ENCODE data around the gene PRR35.

The PRR35 gene

GRCh38 chr16:560204-560700 lies at the start of gene PRR35:
Gene PRR35 (plus strand): TSS chr16:560394. CDS start chr16:563295, 2,901 bp downstream.
- no peak for DNase-seq (ENCODE audit: low read depth)

DNA sequence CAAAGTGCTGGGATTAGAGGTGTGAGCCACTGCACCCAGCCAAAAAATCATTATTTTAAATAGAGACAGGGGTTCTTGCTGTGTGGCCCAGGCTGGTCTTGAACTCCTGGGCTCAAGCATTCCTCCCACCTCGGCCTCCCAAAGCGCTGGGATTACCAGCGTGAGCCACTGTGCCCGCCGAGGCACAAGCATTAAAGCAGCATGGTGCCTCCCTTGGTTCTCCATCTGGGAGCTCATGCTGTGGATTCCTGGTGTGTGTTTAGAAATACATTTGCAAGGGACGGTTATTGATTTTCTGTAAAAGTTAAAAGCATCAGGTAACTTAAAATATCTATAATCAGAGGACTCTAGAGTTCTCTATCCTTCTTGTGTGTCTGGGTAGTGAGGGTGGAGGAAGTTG lies 47.4 kb upstream of the PRR35 start:
- DNase-seq (ENCODE audit: low read depth), result no peak

GRCh38 chr16:513950-514349 lies 46.2 kb upstream of the PRR35 start:
- DNase-seq (ENCODE audit: low read depth), result no peak

DNA sequence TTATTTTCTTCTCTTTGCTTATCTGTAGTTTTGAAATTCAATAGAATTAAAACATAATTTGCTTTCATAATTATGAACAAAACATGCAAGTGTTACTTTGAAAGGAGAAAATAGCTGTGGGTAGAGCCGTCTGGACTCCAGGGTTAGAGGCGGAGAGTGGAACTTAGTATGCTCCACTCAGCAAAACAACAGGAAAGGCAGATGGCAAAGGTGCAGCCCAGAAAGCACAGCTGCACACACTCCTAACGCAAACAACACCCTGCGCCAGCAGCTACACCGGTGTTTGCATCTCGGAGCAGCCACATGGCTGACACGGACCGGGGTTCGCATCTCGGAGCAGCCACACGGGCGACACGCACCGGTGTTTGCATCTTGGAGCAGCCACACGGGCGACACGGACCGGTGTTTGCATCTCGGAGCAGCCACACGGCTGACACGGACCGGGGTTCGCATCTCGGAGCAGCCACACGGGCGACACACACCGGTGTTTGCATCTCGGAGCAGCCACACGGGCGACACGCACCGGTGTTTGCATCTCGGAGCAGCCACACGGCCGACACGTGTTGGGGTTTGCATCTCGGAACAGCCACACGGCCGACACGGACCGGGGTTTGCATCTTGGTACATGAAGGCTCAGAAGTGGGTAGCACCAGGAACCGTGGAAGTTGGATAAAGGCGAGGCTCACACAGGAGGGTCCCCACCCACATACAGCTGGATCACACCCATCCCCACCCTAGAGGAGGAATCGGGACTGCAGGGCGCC lies 44.8 kb upstream of the PRR35 start:
- DNase-seq (ENCODE audit: low read depth), result no peak

DNA sequence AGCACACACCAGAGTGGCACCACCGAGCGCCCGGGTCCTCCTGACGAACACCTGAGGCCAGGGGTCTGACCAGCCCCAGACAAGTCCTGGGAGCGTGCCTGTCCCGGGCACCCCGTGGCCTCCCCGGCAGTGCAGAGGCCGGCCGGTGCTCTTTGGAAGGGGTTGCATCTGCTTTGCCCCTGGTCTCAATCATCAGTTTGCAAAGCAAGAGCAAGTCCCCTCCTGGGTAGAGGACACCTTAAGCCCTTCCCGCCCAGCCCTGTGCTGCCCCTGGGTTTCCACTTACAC lies 44.3 kb upstream of the PRR35 start:
- DNase-seq (ENCODE audit: low read depth), result no peak

DNA sequence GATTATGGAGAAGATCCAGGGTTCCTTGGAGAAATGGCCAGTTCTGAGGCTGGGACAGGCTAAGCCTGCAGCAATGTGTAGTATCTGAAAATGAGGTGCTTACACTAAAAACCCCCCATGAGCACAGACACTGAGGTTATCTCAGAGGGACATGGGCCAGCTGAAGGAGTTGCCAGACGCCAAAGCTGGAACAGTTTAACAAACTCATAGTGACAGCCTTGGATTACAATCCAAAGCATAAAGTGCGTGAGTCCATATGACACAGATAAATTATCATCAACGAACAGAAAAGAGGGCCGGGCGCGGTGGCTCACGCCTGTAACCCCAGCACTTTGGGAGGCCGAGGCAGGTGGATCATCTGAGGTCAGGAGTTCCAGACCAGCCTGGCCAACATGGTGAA lies 43.9 kb upstream of the PRR35 start:
- no peak for DNase-seq (ENCODE audit: low read depth)

DNA sequence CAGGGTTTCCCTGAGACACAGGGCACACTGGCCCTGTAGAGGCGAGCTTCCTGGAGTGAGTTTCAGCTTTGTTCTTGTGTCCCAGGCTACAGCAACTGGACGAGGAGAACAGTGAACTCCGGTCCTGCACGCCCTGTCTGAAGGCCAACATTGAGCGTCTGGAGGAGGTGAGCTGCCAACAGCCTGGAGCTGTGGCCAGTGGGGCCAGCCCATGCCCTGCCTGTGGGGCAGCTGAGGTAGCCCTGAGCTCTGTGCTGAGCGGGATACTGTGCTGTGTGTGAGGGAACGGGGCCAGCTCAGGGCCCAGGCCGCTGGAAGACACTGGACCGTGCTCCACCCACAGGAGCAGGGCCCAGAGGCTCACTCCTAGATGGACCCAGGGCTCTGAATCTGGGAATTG lies 41.3 kb upstream of the PRR35 start:
- DNase-seq (ENCODE audit: low read depth), result no peak

- no peak for DNase-seq (ENCODE audit: low read depth)
These were observed 40.8 kb upstream of the PRR35 start for GRCh38 chr16:519425-519824.

DNA sequence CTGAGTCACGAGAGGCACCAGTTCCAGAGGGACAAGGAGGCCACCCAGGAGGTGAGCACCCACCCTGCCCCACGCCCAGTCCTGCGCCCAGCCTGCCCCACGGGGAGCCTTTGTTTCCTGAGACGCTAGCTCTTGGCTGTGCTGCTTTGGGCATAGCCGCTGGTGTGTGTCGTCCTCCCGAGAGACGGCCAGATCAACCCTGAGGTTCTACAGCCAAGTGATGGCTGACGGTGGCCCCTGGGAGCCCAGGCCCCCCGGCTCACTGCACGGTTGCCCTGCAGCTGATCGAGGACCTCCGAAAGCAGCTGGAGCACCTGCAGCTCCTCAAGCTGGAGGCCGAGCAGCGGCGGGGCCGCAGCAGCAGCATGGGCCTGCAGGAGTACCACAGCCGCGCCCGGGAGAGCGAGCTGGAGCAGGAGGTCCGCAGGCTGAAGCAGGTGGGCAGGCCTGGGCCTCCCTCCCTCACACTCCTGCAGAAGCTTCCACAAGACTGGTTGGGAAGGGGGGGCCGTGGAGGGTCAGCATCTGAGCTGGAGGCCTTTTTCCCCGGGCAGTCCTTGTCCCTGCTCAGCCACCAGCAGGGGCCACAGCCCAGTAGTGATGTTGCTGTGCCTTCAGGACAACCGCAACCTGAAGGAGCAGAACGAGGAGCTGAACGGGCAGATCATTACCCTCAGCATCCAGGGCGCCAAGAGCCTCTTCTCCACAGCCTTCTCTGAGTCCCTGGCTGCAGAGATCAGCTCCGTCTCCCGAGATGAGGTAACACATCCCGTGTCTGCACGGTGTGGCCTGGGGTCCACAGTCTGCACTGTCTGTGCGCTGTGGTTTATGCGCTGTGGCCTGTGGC lies 40.1 kb upstream of the PRR35 start:
- DNase-seq (ENCODE audit: low read depth), result no peak

- no peak for DNase-seq (ENCODE audit: low read depth)
These were observed 39.3 kb upstream of the PRR35 start for GRCh38 chr16:520847-521246.

DNA sequence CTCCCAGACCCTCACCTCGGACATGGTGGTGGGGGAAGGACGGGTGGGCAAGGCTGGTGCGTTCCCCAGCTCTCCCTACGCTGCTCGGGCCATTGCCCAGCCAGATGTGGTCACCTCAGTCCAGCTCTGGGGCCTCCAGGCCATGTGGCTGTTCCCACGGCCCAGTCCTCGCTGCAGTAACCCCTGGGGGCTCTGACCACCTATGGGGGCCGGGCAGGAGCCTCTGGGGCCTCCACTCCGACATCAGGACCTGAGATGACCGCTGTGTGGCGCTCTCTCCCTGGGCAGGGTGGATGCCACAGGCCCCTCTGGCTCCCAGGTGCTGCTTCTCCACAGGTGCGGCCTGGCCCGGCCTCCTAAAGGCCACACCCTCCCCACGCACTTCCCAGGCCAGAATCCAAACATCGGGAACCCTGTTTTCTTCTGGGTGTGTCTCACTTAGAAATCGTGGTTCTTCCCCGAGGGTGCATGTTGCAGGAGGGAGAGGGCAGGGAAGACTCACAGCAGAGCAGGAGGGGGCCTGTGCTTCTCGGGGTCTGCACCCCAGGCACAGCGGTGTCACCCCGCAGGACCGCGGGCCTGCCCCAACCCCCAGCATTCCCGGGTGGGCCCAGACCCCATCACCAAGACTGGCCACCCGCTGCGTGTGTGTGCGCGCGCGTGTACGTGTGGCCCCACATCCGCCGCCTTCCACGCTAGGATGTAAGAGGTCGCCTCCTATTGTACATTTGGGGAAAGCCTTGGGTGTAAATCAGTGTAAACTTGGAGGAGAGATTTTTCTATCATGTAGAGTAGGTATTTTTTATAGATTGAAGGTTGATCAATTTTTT lies 38.6 kb upstream of the PRR35 start:
- DNase-seq (ENCODE audit: low read depth), result no peak

GRCh38 chr16:522320-523096 lies 37.7 kb upstream of the PRR35 start:
- DNase-seq (ENCODE audit: low read depth), result no peak

DNA sequence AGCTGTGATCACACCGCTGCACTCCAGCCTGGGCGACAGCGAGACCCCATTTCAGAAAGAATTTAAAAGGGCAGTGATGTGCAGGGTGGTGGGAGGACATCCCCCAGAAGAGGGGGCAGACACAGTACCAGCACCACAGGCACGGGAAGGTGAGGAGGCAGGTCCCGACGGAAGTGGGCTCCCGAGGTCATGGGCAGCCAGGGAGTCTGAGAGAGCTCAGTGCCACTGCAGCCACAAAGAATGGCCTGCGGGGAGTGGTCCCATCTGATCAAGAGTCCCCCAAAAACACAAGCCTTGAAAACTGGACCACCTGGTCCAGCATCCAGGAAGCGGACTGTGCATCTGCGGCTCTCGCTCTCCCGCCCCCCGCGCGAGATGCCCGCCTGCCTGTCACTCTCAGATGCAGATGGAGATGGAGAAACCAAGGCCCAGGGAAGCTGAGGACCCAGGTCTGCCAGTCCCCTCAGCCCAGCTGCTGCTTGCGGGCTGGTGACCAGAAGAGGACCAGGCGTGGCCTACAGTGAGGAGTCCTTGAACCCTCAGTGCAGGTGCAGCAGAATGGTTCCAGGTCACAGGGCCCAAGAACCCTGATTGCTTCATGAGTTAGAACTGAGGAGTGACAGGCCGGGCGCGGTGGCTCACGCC lies 37.0 kb upstream of the PRR35 start:
- no peak for DNase-seq (ENCODE audit: low read depth)

DNA sequence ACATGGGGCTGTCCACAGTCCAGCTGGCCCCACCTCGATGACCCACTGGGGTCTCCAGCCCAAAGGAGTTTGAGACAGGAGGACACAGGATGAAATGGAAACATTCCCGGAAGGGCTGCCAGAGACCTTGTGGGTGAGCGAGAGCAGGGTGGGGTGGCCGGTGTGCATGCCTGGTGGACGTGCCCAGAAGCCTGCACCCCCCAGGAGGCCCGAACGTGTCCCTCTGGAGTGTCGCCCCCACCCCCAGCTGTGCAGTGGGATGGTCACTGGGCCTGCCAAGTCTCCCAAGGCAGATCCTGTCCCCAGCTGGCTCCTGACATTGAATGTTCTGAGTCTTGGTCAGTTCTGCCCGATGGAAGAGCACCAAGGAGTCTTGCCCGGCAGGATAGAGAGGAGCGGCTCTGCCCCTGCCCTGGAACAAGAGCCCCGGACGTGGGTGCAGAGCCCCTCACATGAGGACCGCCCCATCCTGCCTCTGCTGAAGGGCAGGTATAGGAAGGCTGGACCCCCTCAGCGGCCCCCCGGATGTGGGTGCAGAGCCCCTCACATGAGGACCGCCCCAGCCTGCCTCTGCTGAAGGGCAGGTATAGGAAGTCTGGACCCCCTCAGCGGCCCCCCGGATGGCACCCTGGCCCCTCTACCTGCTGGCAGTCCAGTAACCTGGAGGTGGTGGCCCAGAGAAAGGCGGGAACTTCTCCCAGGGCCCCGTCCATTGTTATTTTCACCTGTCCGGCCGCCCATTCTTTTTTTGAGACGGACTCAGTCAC lies 35.7 kb upstream of the PRR35 start:
- DNase-seq (ENCODE audit: low read depth), result no peak

DNA sequence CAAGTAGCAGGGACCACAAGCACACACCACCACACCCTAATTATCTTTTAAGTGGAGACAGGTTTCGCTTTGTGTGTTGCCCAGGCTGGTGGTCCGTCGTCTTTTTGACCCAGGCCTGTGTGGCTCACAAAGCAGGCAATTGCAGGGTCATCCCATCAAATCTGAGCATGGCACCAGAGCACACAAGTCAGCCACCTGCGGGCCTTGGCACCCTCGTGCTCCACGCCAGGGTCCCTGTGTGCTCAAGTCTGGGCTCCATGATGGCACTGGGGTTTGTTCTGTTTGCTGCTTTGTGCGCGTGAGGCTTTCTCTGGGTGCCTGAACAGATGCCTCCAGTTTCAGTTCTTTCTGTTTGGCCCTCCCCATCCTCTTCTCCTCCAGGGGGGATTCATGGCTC lies 35.1 kb upstream of the PRR35 start:
- DNase-seq (ENCODE audit: low read depth), result no peak

DNA sequence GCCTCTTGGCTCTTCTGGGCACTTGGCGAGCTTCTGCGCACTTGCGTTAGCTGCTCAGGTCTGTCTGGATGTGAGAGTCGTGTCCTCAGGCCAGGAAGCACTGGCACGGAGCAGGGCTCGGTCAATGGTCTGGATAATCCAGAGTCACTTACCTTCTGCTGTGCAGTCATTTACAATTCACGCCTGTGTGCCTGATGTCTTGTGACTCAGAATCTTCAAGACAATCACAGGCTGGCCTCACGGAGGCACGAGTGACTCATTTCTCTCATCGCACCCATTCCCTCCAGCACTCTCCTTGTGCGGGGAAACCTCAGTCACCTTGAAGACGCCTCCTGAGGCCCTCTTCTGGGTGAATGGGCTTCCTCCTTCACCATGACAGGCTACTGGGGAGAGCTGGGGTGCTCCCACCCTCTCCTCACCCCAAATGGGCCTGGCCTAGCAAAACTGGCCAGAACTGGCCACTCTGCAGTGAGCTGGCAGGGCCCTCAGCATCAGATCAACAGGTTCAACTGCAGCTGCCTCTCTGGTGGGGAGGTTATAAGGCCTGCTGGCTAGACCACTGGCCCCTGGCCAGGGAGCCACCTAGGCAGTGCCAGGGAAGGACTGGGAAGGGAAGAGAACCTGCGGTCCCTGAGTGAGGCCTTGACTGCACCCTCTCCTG lies 34.5 kb upstream of the PRR35 start:
- peak; percentile 31 for DNase-seq (ENCODE audit: low read depth)

DNA sequence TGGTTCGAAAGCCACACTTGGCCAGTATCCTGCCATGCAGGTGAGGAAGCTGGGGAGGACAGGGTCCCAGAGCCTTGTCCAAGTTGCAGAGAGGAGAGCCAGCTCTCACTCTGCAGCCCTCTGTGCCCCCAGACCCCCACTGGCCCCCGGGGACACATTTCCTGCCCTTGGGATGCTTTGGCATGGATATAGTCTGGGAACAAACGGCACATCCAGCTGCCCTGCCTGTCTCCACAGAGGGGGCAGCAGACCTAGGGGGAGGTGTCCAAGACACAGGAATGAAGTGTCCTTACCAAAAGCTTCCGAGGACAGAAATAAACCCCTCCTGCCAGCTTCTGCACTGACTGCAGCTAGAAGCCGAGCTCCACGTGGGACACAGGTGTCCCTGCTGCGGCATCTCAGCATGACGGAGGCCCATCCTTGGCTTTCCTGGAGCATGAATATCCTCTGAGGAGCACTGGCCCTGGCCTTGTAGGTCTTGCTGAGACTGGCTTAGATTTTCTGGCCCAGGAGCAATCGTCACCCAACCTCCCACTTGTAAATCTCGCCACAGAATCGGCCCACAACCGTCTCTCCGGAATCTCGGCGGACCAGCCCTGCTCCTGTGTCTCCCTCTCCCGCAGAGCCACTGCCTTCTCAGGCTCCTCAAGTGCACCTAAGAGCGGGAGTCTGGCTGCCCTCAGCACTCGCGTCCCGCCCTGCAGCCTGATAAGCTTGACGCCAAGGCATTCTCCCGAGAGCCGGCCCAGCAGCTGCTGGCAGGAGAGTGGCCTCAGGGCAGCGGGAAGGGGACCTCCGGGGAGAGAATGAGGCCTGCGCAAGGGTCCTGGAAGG lies 33.8 kb upstream of the PRR35 start:
- no peak for DNase-seq (ENCODE audit: low read depth)

- DNase-seq (ENCODE audit: low read depth), result peak; percentile 79
These were observed 32.9 kb upstream of the PRR35 start, which contains the start of gene CAPN15 for GRCh38 chr16:527015-527903. Gene CAPN15 (plus strand): TSS chr16:527712. CDS start chr16:546839, 19,127 bp downstream.

Measured in activated T-helper 1 cell treated with Interleukin-2 at 50 U/mL for 16 hours (primary cell).